GM13977 (cell line): ENCODE measurements around the gene THSD7B.

Experiments
- DNase-seq: peaks from one replicate; pipeline ENCODE4 v3.0.0; 2012; ENCODE audit warnings: low spot score
- CTCF ChIP-seq: IDR thresholded peaks from 2 replicates; pipeline ENCODE4 v1.5.1; 2012; ENCODE audit warnings: mild to moderate bottlenecking, control low read depth; ENCODE audit not compliant: insufficient read depth; ENCODE audit errors: extremely low read depth, missing control alignments
- in situ Hi-C: fragments of 300-500 bp; cut with MboI; formaldehyde crosslinking; loops from one replicate; pipeline ENCODE4 v1.12.0; 2022; ENCODE audit warnings: low sequenced_read_pairs, low pct_unique_long_range_greater_than_20kb, mixed read lengths, inconsistent platforms; ENCODE audit not compliant: unreplicated experiment

THSD7B gene

GRCh38 chr2:137210039-137210438, 444.7 kb downstream of the THSD7B start:
- in situ Hi-C loops, result no loop called here
- DNase-seq, result no peak
- TF ChIP-seq CTCF, result no peak

GRCh38 chr2:137211761-137212160, 446.4 kb downstream of the THSD7B start:
- in situ Hi-C loops, result no loop called here
- no peak for TF ChIP-seq CTCF
- DNase-seq, result no peak

GRCh38 chr2:137220438-137220993, 455.2 kb downstream of the THSD7B start:
- no peak for DNase-seq
- no peak for TF ChIP-seq CTCF
- in situ Hi-C loops, result no loop called here

GRCh38 chr2:137221797-137222492, 456.6 kb downstream of the THSD7B start:
- in situ Hi-C loops, result no loop called here
- no peak for TF ChIP-seq CTCF
- peak; percentile 18 for DNase-seq

- in situ Hi-C loops, result no loop called here
- TF ChIP-seq CTCF, result no peak
- no peak for DNase-seq
Observed at GRCh38 chr2:137223722-137224121, 458.4 kb downstream of the THSD7B start.

GRCh38 chr2:137228566-137228965, 463.2 kb downstream of the THSD7B start:
- TF ChIP-seq CTCF, result no peak
- in situ Hi-C loops, result no loop called here
- DNase-seq, result no peak
